GM21717 (cell line): ENCODE measurements around the gene RPS14.
"Not testable (repeated sequence)": the region's sequence is repeated elsewhere in the genome, so short reads cannot be mapped to it uniquely, and the experiment has no call there.

ENCODE experiments used
- ATAC-seq: cut with Tn5 transposase; IDR thresholded peaks from one replicate; pipeline ENCODE4 v1.9.1; 2021; ENCODE audit warnings: mild to moderate bottlenecking, moderate library complexity; ENCODE audit not compliant: unreplicated experiment

Gene RPS14

GRCh38 chr5:150419630-150420270, 29.8 kb downstream of the RPS14 start:
- ATAC-seq: peak; percentile 67

GRCh38 chr5:150413902-150414790, 35.4 kb downstream of the RPS14 start:
- ATAC-seq: not testable (repeated sequence)

- ATAC-seq: peak; percentile 2
Observed at GRCh38 chr5:150413176-150413901, 36.2 kb downstream of the RPS14 start.

- peak; percentile 71 for ATAC-seq
Observed at GRCh38 chr5:150412319-150413175, 37.0 kb downstream of the RPS14 start, which contains the start of gene CD74. Gene CD74 (minus strand): TSS chr5:150412910. CDS start chr5:150412749, 161 bp downstream.

- no peak for ATAC-seq
Observed at GRCh38 chr5:150411245-150411979, 38.1 kb downstream of the RPS14 start.

GRCh38 chr5:150410524-150411244, 38.9 kb downstream of the RPS14 start:
- no peak for ATAC-seq

- ATAC-seq: peak; percentile 37
Observed at GRCh38 chr5:150409638-150410523, 39.7 kb downstream of the RPS14 start.

GRCh38 chr5:150408231-150408943, 41.2 kb downstream of the RPS14 start:
- ATAC-seq: no peak

GRCh38 chr5:150407096-150407720, 42.3 kb downstream of the RPS14 start:
- ATAC-seq: no peak

- ATAC-seq: no peak
Observed at GRCh38 chr5:150406723-150407095, 42.8 kb downstream of the RPS14 start.

- no peak for ATAC-seq
Observed at GRCh38 chr5:150406103-150406722, 43.3 kb downstream of the RPS14 start.

- no peak for ATAC-seq
Observed at GRCh38 chr5:150404941-150405816, 44.4 kb downstream of the RPS14 start.

GRCh38 chr5:150404535-150404934, 45.0 kb downstream of the RPS14 start:
- ATAC-seq: no peak

GRCh38 chr5:150404121-150404520, 45.4 kb downstream of the RPS14 start:
- no peak for ATAC-seq

GRCh38 chr5:150402901-150403342, 46.6 kb downstream of the RPS14 start:
- no peak for ATAC-seq
